ENCODE results near the gene AMY1B.
"Not testable (repeated sequence)": the region's sequence is repeated elsewhere in the genome, so short reads cannot be mapped to it uniquely, and the experiment has no call there.

AMY1B gene

GRCh38 chr1:103696110-103696509, at the start of gene AMY1B:
TSS of gene AMY1B (minus strand) at chr1:103696210. CDS start at chr1:103695639, 571 bp downstream.
- not testable (repeated sequence) for DNase-seq

- not testable (repeated sequence) for DNase-seq
These were observed 49.0 kb upstream of the AMY1B start for GRCh38 chr1:103745040-103745439.

GRCh38 chr1:103744449-103744848, 48.4 kb upstream of the AMY1B start:
- DNase-seq: not testable (repeated sequence)

- not testable (repeated sequence) for DNase-seq
These were observed 42.0 kb upstream of the AMY1B start for GRCh38 chr1:103738031-103738430.

GRCh38 chr1:103735334-103735733, 39.3 kb upstream of the AMY1B start:
- not testable (repeated sequence) for DNase-seq

DNA sequence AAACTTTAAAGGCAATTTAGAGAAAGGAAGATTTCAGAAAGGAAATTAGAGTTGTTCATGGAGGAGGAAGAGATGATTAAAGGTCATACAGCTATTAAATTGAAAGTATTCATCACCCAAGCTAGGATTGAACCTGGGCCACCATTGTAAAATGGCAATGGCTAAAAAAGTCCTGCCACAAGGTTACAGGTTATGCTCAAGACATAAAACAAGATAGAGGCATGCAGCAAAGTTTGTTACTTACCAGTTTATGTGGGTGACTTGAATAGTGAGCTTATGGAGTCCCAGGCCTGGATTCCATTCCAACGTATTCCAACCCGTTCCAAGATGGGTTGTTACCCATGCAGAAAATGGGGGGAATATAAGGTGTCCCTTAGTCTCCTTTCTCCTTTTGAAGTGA, 25.5 kb upstream of the AMY1B start:
- DNase-seq: not testable (repeated sequence)

DNA sequence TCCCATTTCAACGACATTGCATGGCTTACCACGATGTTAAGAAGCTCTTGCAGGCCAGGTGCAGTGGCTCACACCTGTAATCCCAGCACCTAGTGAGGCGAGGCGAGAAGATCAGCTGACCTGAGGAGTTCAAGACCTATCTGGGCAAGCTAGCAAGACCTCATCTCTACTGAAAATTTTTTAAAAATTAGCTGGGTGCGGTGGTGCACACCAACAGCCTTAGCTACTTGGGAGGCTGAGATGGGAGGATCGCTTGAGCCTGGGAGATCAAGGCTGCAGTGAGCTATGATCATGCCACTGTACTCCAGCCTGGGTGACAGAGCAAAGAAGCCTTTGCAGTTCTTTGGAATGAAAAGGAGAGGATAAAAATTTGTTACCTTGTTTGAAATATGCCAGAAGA, 21.4 kb upstream of the AMY1B start:
- peak; percentile 0 for DNase-seq

DNA sequence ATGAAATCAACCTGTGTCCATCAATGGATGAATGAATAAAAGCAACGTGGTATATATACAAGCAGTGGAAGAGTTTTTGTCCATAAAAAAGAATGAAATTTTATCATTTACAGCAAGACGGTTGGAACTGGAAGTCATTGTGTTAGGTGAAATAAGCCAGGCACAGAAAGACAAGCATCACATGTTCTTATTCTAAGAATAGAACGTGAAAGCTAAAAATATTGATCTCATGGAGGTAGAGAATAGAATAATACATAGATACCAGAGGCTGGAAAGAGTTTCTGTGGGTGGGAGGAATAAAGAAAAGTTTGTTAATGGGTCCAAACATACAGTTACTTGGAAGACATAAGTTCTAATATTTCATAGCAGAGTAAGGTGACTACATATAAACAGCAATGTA, 14.4 kb upstream of the AMY1B start:
- not testable (repeated sequence) for DNase-seq

DNA sequence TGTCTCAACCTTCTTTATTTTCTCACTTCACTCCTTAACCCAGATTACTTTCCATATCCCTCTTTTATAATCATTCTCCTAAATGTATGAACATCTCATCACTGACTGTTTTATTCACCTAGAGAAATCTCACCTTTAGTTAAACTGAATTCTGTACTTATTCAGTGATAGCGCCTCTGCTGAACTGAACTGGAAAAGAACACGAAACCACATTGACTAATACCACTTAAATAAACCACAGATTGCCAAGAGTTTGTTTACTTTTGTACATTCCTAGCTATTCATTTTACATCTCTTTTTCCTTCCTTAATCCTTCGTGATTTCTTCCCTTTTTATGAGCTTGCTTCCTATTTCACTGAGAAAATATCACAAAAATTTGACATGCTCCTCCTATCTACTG, 11.7 kb upstream of the AMY1B start:
- DNase-seq: not testable (repeated sequence)

- not testable (repeated sequence) for DNase-seq
These were observed 5.2 kb upstream of the AMY1B start for GRCh38 chr1:103701256-103701655.

GRCh38 chr1:103700669-103701068, 4.7 kb upstream of the AMY1B start:
- DNase-seq: not testable (repeated sequence)

DNA sequence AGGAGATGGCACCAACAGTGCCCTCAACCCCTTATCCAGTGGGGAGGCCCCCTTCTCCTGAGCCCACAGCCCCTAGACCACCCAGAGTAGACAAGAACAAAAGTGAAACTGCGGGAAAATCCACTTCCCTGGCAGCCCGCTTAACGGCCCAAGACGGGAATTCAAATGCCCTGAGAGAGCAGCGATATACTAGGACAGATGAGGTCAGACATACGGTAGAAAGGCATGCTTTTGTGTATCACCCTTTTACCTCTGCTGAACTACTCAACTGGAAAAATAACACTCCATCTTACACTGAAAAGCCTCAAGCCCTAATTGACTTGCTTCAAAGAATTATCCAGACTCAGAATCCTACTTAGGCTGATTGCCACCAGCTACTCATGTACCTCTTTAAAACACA, 1.4 kb upstream of the AMY1B start:
- DNase-seq: not testable (repeated sequence)

DNA sequence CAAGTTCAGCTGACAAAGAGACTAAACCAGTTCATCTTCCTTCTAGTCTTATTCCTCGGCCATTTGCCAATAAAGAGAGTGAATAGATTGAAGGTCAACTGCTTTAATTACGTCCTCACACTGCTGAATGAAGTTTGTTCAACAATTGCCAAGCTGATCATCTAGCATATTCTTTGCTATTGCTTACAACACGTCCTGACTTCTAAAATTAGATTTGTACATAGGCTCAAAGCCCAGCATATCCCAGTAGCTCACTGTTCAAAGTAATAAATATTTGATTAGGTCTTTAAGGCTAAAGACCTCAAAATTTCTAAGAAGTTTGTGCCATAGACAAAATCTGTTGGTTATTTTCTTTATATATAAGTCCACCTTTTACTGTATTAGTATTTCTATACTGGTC, 19.7 kb downstream of the AMY1B start:
- not testable (repeated sequence) for DNase-seq

DNA sequence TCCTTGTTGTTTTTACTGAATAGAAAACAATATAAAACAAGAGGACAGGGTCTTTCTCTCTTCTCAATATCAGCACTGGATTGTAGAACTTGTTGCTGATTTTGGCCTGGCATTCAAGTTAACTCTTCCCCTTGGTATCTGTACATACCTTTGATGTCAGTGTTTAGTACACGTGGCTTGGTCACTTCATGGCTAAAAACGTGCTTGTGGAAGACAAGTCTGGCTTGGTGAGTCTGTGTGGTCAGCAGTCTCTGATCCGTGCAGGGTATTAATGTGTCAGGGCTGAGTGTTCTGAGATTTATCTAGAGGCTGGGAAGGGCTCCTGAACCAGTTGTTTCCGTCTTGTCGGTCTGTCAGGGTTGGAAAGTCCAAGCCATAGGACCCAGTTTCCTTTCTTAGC, 40.5 kb downstream of the AMY1B start, which contains the start of gene AMY1A:
AMY1A (plus strand) TSS at position 301 of the 400 bp plus-strand sequence. CDS start 571 bp downstream, outside the sequence.
- not testable (repeated sequence) for DNase-seq

GRCh38 chr1:103654133-103654532, 41.9 kb downstream of the AMY1B start:
- not testable (repeated sequence) for DNase-seq

DNA sequence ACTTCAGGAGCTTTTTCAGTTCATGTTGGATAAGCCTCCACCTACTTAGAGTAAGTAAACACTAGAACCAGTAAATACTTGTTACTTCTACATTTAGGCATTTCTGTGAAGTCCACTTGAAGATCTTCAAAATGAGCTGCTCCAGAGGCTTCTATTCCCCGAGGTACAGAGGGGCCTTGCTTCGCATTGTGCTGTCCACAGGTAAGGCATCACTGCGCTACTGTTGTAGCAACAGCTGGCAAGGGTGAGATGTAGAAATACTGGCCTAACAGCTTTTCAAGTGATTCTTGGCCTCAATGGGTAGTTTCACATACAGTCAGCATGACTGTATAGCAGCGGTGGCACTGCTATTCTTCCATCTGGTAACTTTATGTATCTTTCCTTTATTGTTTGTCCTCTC, 45.1 kb downstream of the AMY1B start:
- DNase-seq: not testable (repeated sequence)

- DNase-seq: not testable (repeated sequence)
These were observed 45.7 kb downstream of the AMY1B start for GRCh38 chr1:103650305-103650704.

DNA sequence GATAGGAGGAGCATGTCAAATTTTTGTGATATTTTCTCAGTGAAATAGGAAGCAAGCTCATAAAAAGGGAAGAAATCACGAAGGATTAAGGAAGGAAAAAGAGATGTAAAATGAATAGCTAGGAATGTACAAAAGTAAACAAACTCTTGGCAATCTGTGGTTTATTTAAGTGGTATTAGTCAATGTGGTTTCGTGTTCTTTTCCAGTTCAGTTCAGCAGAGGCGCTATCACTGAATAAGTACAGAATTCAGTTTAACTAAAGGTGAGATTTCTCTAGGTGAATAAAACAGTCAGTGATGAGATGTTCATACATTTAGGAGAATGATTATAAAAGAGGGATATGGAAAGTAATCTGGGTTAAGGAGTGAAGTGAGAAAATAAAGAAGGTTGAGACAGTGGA, 52.1 kb downstream of the AMY1B start:
- not testable (repeated sequence) for DNase-seq

DNA sequence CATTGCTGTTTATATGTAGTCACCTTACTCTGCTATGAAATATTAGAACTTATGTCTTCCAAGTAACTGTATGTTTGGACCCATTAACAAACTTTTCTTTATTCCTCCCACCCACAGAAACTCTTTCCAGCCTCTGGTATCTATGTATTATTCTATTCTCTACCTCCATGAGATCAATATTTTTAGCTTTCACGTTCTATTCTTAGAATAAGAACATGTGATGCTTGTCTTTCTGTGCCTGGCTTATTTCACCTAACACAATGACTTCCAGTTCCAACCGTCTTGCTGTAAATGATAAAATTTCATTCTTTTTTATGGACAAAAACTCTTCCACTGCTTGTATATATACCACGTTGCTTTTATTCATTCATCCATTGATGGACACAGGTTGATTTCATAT, 54.8 kb downstream of the AMY1B start:
- DNase-seq: not testable (repeated sequence)
